IMR-90 (cell line): Measurements from ENCODE around the gene KLHL4. TPM values are rescaled to one million over a fixed set of nuclear protein-coding genes. Genes with fewer than 3 reads are reported as not detected.

ENCODE experiments used
- ATAC-seq: fragments of 200-7000 bp; cut with Tn5 transposase; 2 replicates; pipeline ENCODE4 v1.9.1; 2020; ENCODE audit warnings: low read depth, mild to moderate bottlenecking, moderate library complexity
- BruUV-seq: library from RNA; stranded (reverse); fragments of 400-500 nt; replicated peaks from 2 replicates; lab custom pipeline; 2021; lab: Mats Ljungman, UMichigan
- CTCF ChIA-PET: fragments of 300-600 bp; formaldehyde crosslinking; extraction: SDS; loops from one replicate; lab custom pipeline; 2021; ENCODE audit warnings: antibody characterized with exemption; lab: Yijun Ruan, JAX
- POLR2A ChIA-PET: fragments of 300-600 bp; sonication (Branson Sonifier 250); formaldehyde crosslinking; loops from one replicate; lab custom pipeline; 2022; ENCODE audit warnings: antibody characterized with exemption; ENCODE audit not compliant: unreplicated experiment; lab: Charles Lee
- DNase-seq: peaks from one replicate; pipeline ENCODE4 v3.0.0; 2013
- H2AFZ ChIP-seq: replicated peaks from 2 replicates; pipeline ENCODE3; 2013; ENCODE audit warnings: low read length, mild to moderate bottlenecking; ENCODE audit not compliant: poor library complexity
- H2AK5ac ChIP-seq: 2 replicates; pipeline ENCODE4 v1.6.1; 2013; ENCODE audit warnings: low read depth, low read length, inconsistent platforms
- H2AK9ac ChIP-seq: replicated peaks from 2 replicates; pipeline ENCODE3; 2013; ENCODE audit warnings: mild to moderate bottlenecking, low read depth, low read length, moderate library complexity; ENCODE audit not compliant: poor library complexity
- H2BK120ac ChIP-seq: 2 replicates; pipeline ENCODE4 v1.6.1; 2013; ENCODE audit warnings: low read depth, low read length, inconsistent platforms
- H2BK15ac ChIP-seq: 3 replicates; pipeline ENCODE4 v1.6.1; 2013; ENCODE audit warnings: low read depth, low read length, inconsistent platforms
- H2BK20ac ChIP-seq: 2 replicates; pipeline ENCODE4 v1.6.1; 2013; ENCODE audit warnings: low read depth, mild to moderate bottlenecking, inconsistent platforms, low read length, moderate library complexity
- H2BK5ac ChIP-seq: 2 replicates; pipeline ENCODE4 v1.6.1; 2013; ENCODE audit warnings: mild to moderate bottlenecking, low read depth, low read length, inconsistent platforms; ENCODE audit not compliant: poor library complexity, severe bottlenecking
- H3K14ac ChIP-seq: replicated peaks from 2 replicates; pipeline ENCODE4 v1.6.1; 2013; ENCODE audit warnings: low read depth, low read length, inconsistent platforms
- H3K18ac ChIP-seq: 2 replicates; pipeline ENCODE4 v1.6.1; 2013; ENCODE audit warnings: low read depth, low read length, control low read depth
- H3K23ac ChIP-seq: 2 replicates; pipeline ENCODE4 v1.6.1; 2013; ENCODE audit warnings: low read depth, low read length, inconsistent platforms
- H3K27ac ChIP-seq: 2 replicates; pipeline ENCODE4 v1.5.1; 2013; ENCODE audit warnings: mild to moderate bottlenecking, control low read depth, low read length; ENCODE audit not compliant: insufficient read depth
- H3K27me3 ChIP-seq: 2 replicates; pipeline ENCODE4 v1.6.1; 2013; ENCODE audit warnings: low read length; ENCODE audit not compliant: control insufficient read depth, insufficient read depth
- H3K36me3 ChIP-seq: 2 replicates; pipeline ENCODE4 v1.6.1; 2013; ENCODE audit warnings: low read length, mixed read lengths; ENCODE audit not compliant: control insufficient read depth, insufficient read depth
- H3K4ac ChIP-seq: 2 replicates; pipeline ENCODE4 v1.6.1; 2013; ENCODE audit warnings: low read depth, low read length, inconsistent platforms
- H3K4me1 ChIP-seq: 2 replicates; pipeline ENCODE4 v1.6.1; 2013; ENCODE audit warnings: low read length, mixed read lengths; ENCODE audit not compliant: control insufficient read depth, insufficient read depth
- H3K4me2 ChIP-seq: 2 replicates; pipeline ENCODE4 v1.6.1; 2013; ENCODE audit warnings: low read depth, mild to moderate bottlenecking, control low read depth, low read length, moderate library complexity
- H3K4me3 ChIP-seq: 2 replicates; pipeline ENCODE4 v1.5.1; 2013; ENCODE audit warnings: low read depth, mild to moderate bottlenecking, control low read depth, low read length, moderate library complexity; ENCODE audit not compliant: insufficient read depth
- H3K56ac ChIP-seq: 2 replicates; pipeline ENCODE4 v1.6.1; 2013; ENCODE audit warnings: low read length, inconsistent platforms; ENCODE audit not compliant: insufficient read depth; ENCODE audit errors: extremely low read depth
- H3K79me1 ChIP-seq, 2 experiments: 2 replicates each; pipeline ENCODE4 v1.6.1; 2013; ENCODE audit warnings: low read length in 2 of 2, inconsistent platforms in 1 of 2, low read depth in 1 of 2
- H3K9ac ChIP-seq: 2 replicates; pipeline ENCODE4 v1.6.1; 2013; ENCODE audit warnings: low read depth, low read length, control low read depth
- H3K9me1 ChIP-seq: 2 replicates; pipeline ENCODE4 v1.6.1; 2013; ENCODE audit warnings: low read length, inconsistent platforms; ENCODE audit not compliant: insufficient read depth
- H3K9me3 ChIP-seq: 2 replicates; pipeline ENCODE4 v1.6.1; 2013; ENCODE audit warnings: low read length; ENCODE audit not compliant: control insufficient read depth, insufficient read depth
- H4K20me1 ChIP-seq: 2 replicates; pipeline ENCODE4 v1.6.1; 2013; ENCODE audit warnings: low read length, inconsistent platforms; ENCODE audit not compliant: insufficient read depth
- H4K5ac ChIP-seq: 2 replicates; pipeline ENCODE4 v1.6.1; 2013; ENCODE audit warnings: mild to moderate bottlenecking, low read depth, low read length, control low read depth
- H4K8ac ChIP-seq, 2 experiments: 2 replicates each; pipeline ENCODE4 v1.6.1; 2013; ENCODE audit warnings: low read depth in 2 of 2, low read length in 2 of 2, control low read depth in 1 of 2, inconsistent platforms in 1 of 2
- H4K91ac ChIP-seq: 2 replicates; pipeline ENCODE4 v1.6.1; 2013; ENCODE audit warnings: low read depth, low read length, inconsistent platforms; ENCODE audit not compliant: insufficient read depth
- CHD1 ChIP-seq: IDR thresholded peaks from 2 replicates; pipeline ENCODE4 v1.6.1; 2012; ENCODE audit warnings: low read depth, low read length, improper control_type of control experiment
- FOS ChIP-seq: fragments of 150-350 bp; IDR thresholded peaks from 2 replicates; pipeline ENCODE4 v1.6.1; 2016; ENCODE audit warnings: low read depth, low read length
- MAFK ChIP-seq: IDR thresholded peaks from 2 replicates; pipeline ENCODE4 v1.6.1; 2012; ENCODE audit warnings: low read depth, low read length, improper control_type of control experiment
- POLR2A ChIP-seq: IDR thresholded peaks from 2 replicates; pipeline ENCODE4 v1.6.1; 2012; ENCODE audit warnings: mild to moderate bottlenecking, low read depth, low read length
- SMC3 ChIP-seq: fragments of 150-350 bp; IDR thresholded peaks from 2 replicates; pipeline ENCODE4 v1.6.1; 2016; ENCODE audit warnings: low read depth, mild to moderate bottlenecking, antibody characterized with exemption, low read length, moderate library complexity
- USF2 ChIP-seq: fragments of 150-350 bp; IDR thresholded peaks from 2 replicates; pipeline ENCODE4 v1.6.1; 2017; ENCODE audit warnings: mild to moderate bottlenecking, antibody characterized with exemption, low read length, low read depth
- WGBS, 2 experiments: methylation state at CpG; one replicate each; pipeline versions ENCODE4 v1.1.5 to v1.1.7; 2013; ENCODE audit warnings: missing lambda C conversion rate in 2 of 2; ENCODE audit not compliant: insufficient read length in 1 of 2; ENCODE audit errors: extremely low coverage in 2 of 2; 5-methylcytosine and 5-hydroxymethylcytosine counted together
- dilution Hi-C: fragments of 300-500 bp; cut with HindIII; formaldehyde crosslinking; loops from one replicate; pipeline ENCODE4 v1.14.3; 2018; ENCODE audit warnings: low sequenced_read_pairs; ENCODE audit not compliant: unreplicated experiment
- in situ Hi-C: fragments of 300-500 bp; cut with MboI; formaldehyde crosslinking; loops from 3 replicates; pipeline ENCODE4 v1.14.3; 2019; ENCODE audit warnings: low sequenced_read_pairs, inconsistent platforms, mixed read lengths
- intact Hi-C: fragments of 100-400 bp; cut with micrococcal nuclease; formaldehyde crosslinking; loops from 2 replicates; pipeline ENCODE4 v1.10.0; 2022
- polyA plus RNA-seq, 3 experiments: library from polyadenylated mRNA; depleted of rRNA; stranded (reverse); fragments of >200 nt; gene quantifications; 2 replicates each; pipeline ENCODE4 v1.2.3, GENCODE V29; 2012; ENCODE audit warnings: low replicate concordance in 1 of 3
- total RNA-seq: library from RNA; depleted of rRNA; stranded (reverse); fragments of >200 nt; gene quantifications from 2 replicates; pipeline ENCODE4 v1.2.3, GENCODE V29; 2012

The KLHL4 gene
- total and polyA plus RNA-seq, 2 of the 4 experiments (the other 2 are of a cell fraction) = 0.50 to 1.4 TPM

- no peak overlapping the region for H2AFZ ChIP-seq
- no peak for ATAC-seq
- H4K20me1 ChIP-seq = no peaks in the 10 kb centered on the region
- no peak overlapping the region for H2BK120ac ChIP-seq
- no peak overlapping the region for H3K14ac ChIP-seq
- no peak for TF ChIP-seq CHD1
- no peak for TF ChIP-seq MAFK
- TF ChIP-seq SMC3 = no peak
- no peak for TF ChIP-seq USF2
- no peak for TF ChIP-seq POLR2A
- TF ChIP-seq FOS = no peak
- no peaks in the 10 kb centered on the region; the same call in 1 of the 2 replicates for H3K9me3 ChIP-seq
- H4K5ac ChIP-seq = no peak overlapping the region
- H2BK20ac ChIP-seq = no peak overlapping the region
- BruUV-seq = no TSS peak
- H3K9me1 ChIP-seq = no peaks in the 10 kb centered on the region
- H3K56ac ChIP-seq = no peak overlapping the region
- ChIA-PET POLR2A (no interaction called here), CTCF (no interaction called here)
- no peak overlapping the region for H4K91ac ChIP-seq
- no peak overlapping the region for H3K27ac ChIP-seq
- DNase-seq = no peak
- no peak overlapping the region for H3K23ac ChIP-seq
- no peaks in the 10 kb centered on the region for H3K36me3 ChIP-seq
- WGBS, 2 experiments = no CpG with 5 or more reads among the region's 1 CpG
- H3K4me2 ChIP-seq = no peak overlapping the region
- no peak overlapping the region for H3K18ac ChIP-seq
- no peak overlapping the region for H2BK15ac ChIP-seq
- no peak overlapping the region for H3K9ac ChIP-seq
- no peak overlapping the region for H3K4me3 ChIP-seq
- no peak overlapping the region for H2BK5ac ChIP-seq
- H3K79me1 ChIP-seq = no peaks in the 10 kb centered on the region
- H3K4ac ChIP-seq = no peak overlapping the region
- dilution Hi-C loops (no loop called here), intact Hi-C loops (no loop called here), in situ Hi-C loops (no loop called here)
- no peak overlapping the region for H2AK5ac ChIP-seq
- H3K27me3 ChIP-seq = no peaks in the 10 kb centered on the region
- no peak overlapping the region for H2AK9ac ChIP-seq
- no peaks in the 10 kb centered on the region for H3K4me1 ChIP-seq
- H4K8ac ChIP-seq = no peak overlapping the region
These were observed 193.0 kb downstream of the KLHL4 start for GRCh38 chrX:87710580-87710979.
